Right lobe of liver (tissue), 4 donors: Measurements from ENCODE around the gene ADAMTSL2.

Experiments used
- CTCF ChIP-seq, 4 donors: fragments of 200-600 bp in 3 of 4; fragments of 450-650 bp in 1 of 4; IDR thresholded peaks; one replicate each; pipeline versions ENCODE4 v1.5.1 to v1.8.0; 2016 to 2022; ENCODE audit warnings: antibody characterized with exemption in 4 of 4, mild to moderate bottlenecking in 2 of 4
- POLR2A ChIP-seq: fragments of 450-650 bp; IDR thresholded peaks from one replicate; pipeline ENCODE4 v1.6.1; 2017; ENCODE audit warnings: antibody characterized with exemption, mild to moderate bottlenecking
- donor health status: DM: no; HTN: no; CAD: no.
- donor health status: DM: no; HTN: no; CAD: no.
- donor health status: DM: no; HTN: yes; CAD: no.

DNA sequence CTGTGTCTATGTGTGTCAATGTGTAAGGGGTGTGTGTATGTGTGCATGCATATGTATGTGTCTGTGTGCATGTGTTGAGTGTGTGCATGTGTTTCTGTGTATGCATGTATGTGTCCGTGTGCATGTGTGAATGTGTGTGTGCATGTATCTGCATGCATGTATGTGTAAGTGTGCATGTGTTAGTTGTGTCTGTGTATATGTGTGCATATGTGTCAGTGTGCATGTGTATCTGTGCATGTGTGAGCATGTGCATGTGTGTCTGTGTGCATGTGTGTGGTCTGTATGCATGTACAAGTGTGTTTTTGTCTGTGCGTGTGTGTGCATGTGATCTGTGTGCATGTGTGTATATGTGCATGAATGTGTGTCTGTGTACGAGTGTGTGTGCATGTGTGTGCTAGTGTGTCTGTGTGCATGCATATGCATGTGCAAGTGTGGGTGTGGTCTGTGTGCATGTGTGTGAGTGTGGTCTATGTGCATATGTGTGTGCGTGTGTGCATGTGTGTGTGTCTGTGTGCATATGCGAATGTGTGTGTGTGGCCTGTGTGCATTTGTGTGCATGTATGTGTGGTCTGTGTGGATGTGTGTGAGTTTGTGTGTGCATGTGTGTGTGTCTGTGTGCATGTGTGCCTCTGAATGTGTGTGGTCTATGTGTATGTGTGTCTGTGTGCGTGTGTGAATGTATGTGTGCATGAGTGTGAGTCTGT lies 65.1 kb downstream of the ADAMTSL2 start:
- TF ChIP-seq CTCF (IDR thresholded peaks at IDR 0.05) (no peak), POLR2A (no peak)
